ENCODE data around the gene NFIB. TPM values are rescaled to one million over a fixed set of nuclear protein-coding genes. Genes with fewer than 3 reads are reported as not detected.

NFIB gene
- total and polyA plus RNA-seq, 2 donors (not counting 3 experiments of a cell fraction or from before 2014, with no cell fraction given), result 26.4 to 174 TPM

DNA sequence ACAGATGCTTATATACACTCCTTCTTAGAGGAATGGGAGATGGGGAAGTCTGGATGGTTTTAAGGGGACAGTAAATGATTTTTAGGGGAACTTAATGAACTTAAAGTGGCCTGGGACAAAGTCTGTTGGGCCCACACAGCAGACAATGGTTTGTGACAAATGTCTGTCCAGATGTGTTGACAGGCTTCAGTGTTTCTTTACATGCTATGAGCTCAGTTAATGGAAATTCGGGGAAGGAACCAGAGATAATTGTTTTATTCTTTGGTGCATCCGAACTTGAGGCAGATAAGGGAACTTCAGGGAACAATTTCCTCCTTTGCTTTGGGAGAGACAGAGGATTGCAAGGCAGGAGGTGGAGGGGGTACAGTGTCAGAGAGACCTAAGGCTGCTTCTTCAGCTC lies 52.3 kb downstream of the NFIB start:
- no peak overlapping the region for H3K4me3 ChIP-seq (replicated peaks in 1 of 3; ENCODE audit: insufficient read depth in 1 of 3, low read depth in 1 of 3, low read length in 3 of 3)
- dilution Hi-C loops (cut with MboI; ENCODE audit: extremely low pct_ligation_motif_present, low sequenced_read_pairs), result no loop called here
- TF ChIP-seq EZH2 (IDR thresholded peaks at IDR 0.05; ENCODE audit: borderline replicate concordance, low read depth, low read length, severe bottlenecking), result no peak
- TF ChIP-seq POLR2AphosphoS5 (IDR thresholded peaks at IDR 0.05; ENCODE audit: insufficient read depth, low read depth, low read length), result peak; percentile 4
- no peak overlapping the region for H3K27ac ChIP-seq (ENCODE audit: insufficient read depth, low read depth, low read length)
- H3K9ac ChIP-seq (replicated peaks; ENCODE audit: extremely low read depth, insufficient read depth, low read length), result no peak overlapping the region
- H3K4me2 ChIP-seq (ENCODE audit: insufficient read depth, low read length), result no peak overlapping the region
- no TSS peak for BruUV-seq (replicated peaks)
- H3K9me3 ChIP-seq (replicated peaks; ENCODE audit: control insufficient read depth, insufficient read depth, low read length), result no peaks in the 10 kb centered on the region
- no peaks in the 10 kb centered on the region for H3K27me3 ChIP-seq (ENCODE audit: control insufficient read depth in 2 of 2, insufficient read depth in 2 of 2, low read length in 2 of 2)
- CTCF ChIA-PET, result no interaction called here
- H3K9me1 ChIP-seq (replicated peaks; ENCODE audit: control insufficient read depth, extremely low read depth, insufficient read depth, low read length), result no peaks in the 10 kb centered on the region
- H3K36me3 ChIP-seq (ENCODE audit: control insufficient read depth in 2 of 2, extremely low read depth in 1 of 2, insufficient read depth in 2 of 2, low read length in 2 of 2), result peaks cover 7 to 10% of the 10 kb centered on the region in 2 experiments
- peaks cover 83% of the 10 kb centered on the region for H3K79me2 ChIP-seq (ENCODE audit: control insufficient read depth, insufficient read depth, low read length)
- DNase-seq (ENCODE audit: low read depth, low spot score) (no peak), FAIRE-seq (no peak)
- H2AFZ ChIP-seq (ENCODE audit: low read depth, low read length), result no peak overlapping the region
- peaks cover 3% of the 10 kb centered on the region for H4K20me1 ChIP-seq (replicated peaks; ENCODE audit: control insufficient read depth, extremely low read depth, insufficient read depth, low read length)
- intact Hi-C loops (cut with micrococcal nuclease), result no loop called here
- peaks cover 6% of the 10 kb centered on the region for H3K4me1 ChIP-seq (ENCODE audit: control insufficient read depth, extremely low read depth, insufficient read depth, low read length)
- POLR2A ChIA-PET, result no interaction called here

DNA sequence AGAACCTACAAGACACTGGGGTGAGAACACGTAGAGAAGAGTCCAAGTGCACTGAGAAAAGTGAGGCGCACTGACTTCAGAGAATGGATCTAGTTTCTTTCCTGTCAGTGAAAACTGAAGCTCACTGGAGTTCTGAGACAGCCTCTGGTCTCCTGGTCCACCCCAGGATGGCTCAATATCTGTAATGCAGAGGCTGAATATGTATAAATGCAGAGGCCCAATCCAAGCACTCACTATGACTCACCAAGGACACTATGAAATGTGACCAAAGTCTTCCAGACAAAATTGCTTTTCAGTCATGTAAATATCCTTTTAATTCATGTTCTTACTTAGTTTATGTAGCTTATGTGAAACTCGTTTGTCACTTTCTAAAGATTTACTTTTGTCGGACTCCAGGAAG lies 53.8 kb downstream of the NFIB start:
- no peak for DNase-seq (ENCODE audit: low read depth, low spot score)
- Histone ChIP-seq H3K27ac (ENCODE audit: insufficient read depth, low read depth, low read length) (no peak overlapping the region), H3K9me1 (replicated peaks; ENCODE audit: control insufficient read depth, extremely low read depth, insufficient read depth, low read length) (no peaks in the 10 kb centered on the region), H3K4me1 (ENCODE audit: control insufficient read depth, extremely low read depth, insufficient read depth, low read length) (peaks cover 8% of the 10 kb centered on the region), H3K27me3 (ENCODE audit: control insufficient read depth in 2 of 2, insufficient read depth in 2 of 2, low read length in 2 of 2) (no peaks in the 10 kb centered on the region), H3K4me2 (ENCODE audit: insufficient read depth, low read length) (no peak overlapping the region), H4K20me1 (replicated peaks; ENCODE audit: control insufficient read depth, extremely low read depth, insufficient read depth, low read length) (peaks cover 3% of the 10 kb centered on the region), H3K4me3 (replicated peaks in 1 of 3; ENCODE audit: insufficient read depth in 1 of 3, low read depth in 1 of 3, low read length in 3 of 3) (no peak overlapping the region), H3K79me2 (ENCODE audit: control insufficient read depth, insufficient read depth, low read length) (peaks cover 80% of the 10 kb centered on the region), H3K9me3 (replicated peaks; ENCODE audit: control insufficient read depth, insufficient read depth, low read length) (no peaks in the 10 kb centered on the region), H2AFZ (ENCODE audit: low read depth, low read length) (no peak overlapping the region), H3K36me3 (ENCODE audit: control insufficient read depth in 2 of 2, extremely low read depth in 1 of 2, insufficient read depth in 2 of 2, low read length in 2 of 2) (peaks cover 4 to 7% of the 10 kb centered on the region in 2 experiments), H3K9ac (replicated peaks; ENCODE audit: extremely low read depth, insufficient read depth, low read length) (no peak overlapping the region)
- CTCF ChIA-PET, result interaction anchor here (1.0 to 2.3 kb wide), 2 partner anchors 10 to 12 kb away, joined by 3 to 4 read pairs; no protein-coding TSS in a partner anchor
- POLR2A ChIA-PET, result no interaction called here
- TF ChIP-seq POLR2AphosphoS5 (IDR thresholded peaks at IDR 0.05; ENCODE audit: insufficient read depth, low read depth, low read length) (no peak), GATA2 (IDR thresholded peaks at IDR 0.05; ENCODE audit: insufficient read depth, insufficient read length, low read depth, low read length) (no peak), FOS (IDR thresholded peaks at IDR 0.05; ENCODE audit: borderline replicate concordance, insufficient read depth, low read length) (no peak), EZH2 (IDR thresholded peaks at IDR 0.05; ENCODE audit: borderline replicate concordance, low read depth, low read length, severe bottlenecking) (no peak), MYC (IDR thresholded peaks at IDR 0.05; ENCODE audit: low read depth, low read length) (no peak), JUN (IDR thresholded peaks at IDR 0.05; ENCODE audit: borderline replicate concordance, insufficient read depth, insufficient read length, low read depth) (no peak)
- TF ChIP-seq, protein P1, sequence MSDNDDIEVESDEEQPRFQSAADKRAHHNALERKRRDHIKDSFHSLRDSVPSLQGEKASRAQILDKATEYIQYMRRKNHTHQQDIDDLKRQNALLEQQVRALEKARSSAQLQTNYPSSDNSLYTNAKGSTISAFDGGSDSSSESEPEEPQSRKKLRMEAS (IDR thresholded peaks at IDR 0.05; ENCODE audit: insufficient read depth, insufficient read length), result no peak
- intact Hi-C loops (cut with micrococcal nuclease) (no loop called here), dilution Hi-C loops (cut with MboI; ENCODE audit: extremely low pct_ligation_motif_present, low sequenced_read_pairs) (no loop called here)
- no peak for FAIRE-seq
- BruUV-seq (replicated peaks), result no TSS peak

Measured in endothelial cell of umbilical vein (primary cell).